Fibroblast of skin of back (primary cell): ENCODE measurements around the gene ERMARD.
A peak's percentile ranks its signal among the peaks of the same experiment; 100 is the strongest.
"Not testable (repeated sequence)": the region's sequence is repeated elsewhere in the genome, so short reads cannot be mapped to it uniquely, and the experiment has no call there.

ENCODE experiments used
- DNase-seq: peaks from one replicate; pipeline ENCODE4 v3.0.0-alpha.2; 2013

ERMARD gene

GRCh38 chr6:169738204-169738975, 13.0 kb upstream of the ERMARD start:
- DNase-seq, result peak; percentile 24

GRCh38 chr6:169738976-169739529, 12.4 kb upstream of the ERMARD start:
- no peak for DNase-seq

- DNase-seq, result no peak
Observed at GRCh38 chr6:169741344-169741743, 10.1 kb upstream of the ERMARD start.

GRCh38 chr6:169745405-169745804, 6.0 kb upstream of the ERMARD start:
- DNase-seq, result no peak

GRCh38 chr6:169746556-169746955, 4.9 kb upstream of the ERMARD start:
- DNase-seq, result no peak

GRCh38 chr6:169752074-169752623, 727 bp downstream of the ERMARD start:
- DNase-seq, result peak; percentile 3

GRCh38 chr6:169755162-169755561, 3.7 kb downstream of the ERMARD start:
- no peak for DNase-seq

GRCh38 chr6:169763308-169763707, 11.9 kb downstream of the ERMARD start:
- DNase-seq, result no peak

GRCh38 chr6:169763881-169764280, 12.5 kb downstream of the ERMARD start:
- no peak for DNase-seq

GRCh38 chr6:169765789-169766188, 14.4 kb downstream of the ERMARD start:
- not testable (repeated sequence) for DNase-seq

- no peak for DNase-seq
Observed at GRCh38 chr6:169766232-169766631, 14.8 kb downstream of the ERMARD start.

GRCh38 chr6:169766921-169767736, 15.7 kb downstream of the ERMARD start:
- no peak for DNase-seq

- no peak for DNase-seq
Observed at GRCh38 chr6:169774347-169774746, 22.9 kb downstream of the ERMARD start.

GRCh38 chr6:169775321-169775720, 23.9 kb downstream of the ERMARD start:
- no peak for DNase-seq

- DNase-seq, result no peak
Observed at GRCh38 chr6:169776379-169776778, 25.0 kb downstream of the ERMARD start.

GRCh38 chr6:169777896-169778295, 26.5 kb downstream of the ERMARD start:
- DNase-seq, result no peak

- DNase-seq, result no peak
Observed at GRCh38 chr6:169778646-169779045, 27.2 kb downstream of the ERMARD start.

GRCh38 chr6:169779092-169779815, 27.8 kb downstream of the ERMARD start:
- DNase-seq, result no peak

GRCh38 chr6:169779896-169780295, 28.5 kb downstream of the ERMARD start:
- no peak for DNase-seq

- no peak for DNase-seq
Observed at GRCh38 chr6:169780571-169781091, 29.2 kb downstream of the ERMARD start.

- no peak for DNase-seq
Observed at GRCh38 chr6:169782966-169783365, 31.5 kb downstream of the ERMARD start.

GRCh38 chr6:169783401-169783800, 32.0 kb downstream of the ERMARD start:
- DNase-seq, result no peak
